Trophoblast cell (in vitro differentiated cells and primary cell): ENCODE results near the gene AKAP13.

ENCODE experiments used
- DNase-seq, 2 donors: peaks; one replicate each; pipeline ENCODE4 v3.0.0-alpha.2; 2016
- H2AFZ ChIP-seq: 2 replicates; pipeline ENCODE4 v1.6.1; 2013; ENCODE audit warnings: low read length, moderate library complexity, mild to moderate bottlenecking; ENCODE audit not compliant: insufficient read depth, poor library complexity
- H2AK5ac ChIP-seq: 2 replicates; pipeline ENCODE4 v1.6.1; 2013; ENCODE audit warnings: mild to moderate bottlenecking, low read length
- H2BK120ac ChIP-seq: 2 replicates; pipeline ENCODE4 v1.6.1; 2013; ENCODE audit warnings: low read length, mild to moderate bottlenecking, moderate library complexity; ENCODE audit not compliant: insufficient read depth, poor library complexity
- H2BK12ac ChIP-seq: 2 replicates; pipeline ENCODE4 v1.6.1; 2013; ENCODE audit warnings: mild to moderate bottlenecking, low read length, moderate library complexity
- H2BK5ac ChIP-seq: 2 replicates; pipeline ENCODE4 v1.6.1; 2013; ENCODE audit warnings: low read length, low read depth, moderate library complexity, mild to moderate bottlenecking; ENCODE audit not compliant: poor library complexity
- H3K14ac ChIP-seq: 2 replicates; pipeline ENCODE4 v1.6.1; 2013; ENCODE audit warnings: mild to moderate bottlenecking, low read length
- H3K18ac ChIP-seq: 2 replicates; pipeline ENCODE4 v1.6.1; 2013; ENCODE audit warnings: mild to moderate bottlenecking, low read length
- H3K23ac ChIP-seq: 2 replicates; pipeline ENCODE4 v1.6.1; 2013; ENCODE audit warnings: low read length
- H3K27ac ChIP-seq: 2 replicates; pipeline ENCODE4 v1.5.1; 2013; ENCODE audit warnings: low read depth, mild to moderate bottlenecking, inconsistent platforms, low read length, moderate library complexity
- H3K27me3 ChIP-seq: 2 replicates; pipeline ENCODE4 v1.6.1; 2013; ENCODE audit warnings: inconsistent platforms, mild to moderate bottlenecking, low read length, moderate library complexity; ENCODE audit not compliant: insufficient read depth
- H3K36me3 ChIP-seq, 2 experiments: 1 replicate in 1 of 2; 2 replicates in 1 of 2; pipeline ENCODE4 v1.6.1; 2013; ENCODE audit warnings: low read length in 2 of 2, mild to moderate bottlenecking in 2 of 2, moderate library complexity in 1 of 2; ENCODE audit not compliant: insufficient read depth in 2 of 2, control insufficient read depth in 1 of 2
- H3K4ac ChIP-seq: 2 replicates; pipeline ENCODE4 v1.6.1; 2013; ENCODE audit warnings: low read depth, mild to moderate bottlenecking, low read length, moderate library complexity
- H3K4me1 ChIP-seq, 2 experiments: 1 replicate in 1 of 2; 2 replicates in 1 of 2; pipeline ENCODE4 v1.6.1; 2013; ENCODE audit warnings: low read length in 2 of 2, mild to moderate bottlenecking in 2 of 2, moderate library complexity in 1 of 2; ENCODE audit not compliant: insufficient read depth in 2 of 2, control insufficient read depth in 1 of 2
- H3K4me2 ChIP-seq: 2 replicates; pipeline ENCODE4 v1.6.1; 2013; ENCODE audit warnings: inconsistent platforms, mild to moderate bottlenecking, low read length, moderate library complexity
- H3K4me3 ChIP-seq: 2 replicates; pipeline ENCODE4 v1.5.1; 2013; ENCODE audit warnings: mild to moderate bottlenecking, low read depth, low read length, inconsistent platforms
- H3K79me1 ChIP-seq: one replicate; pipeline ENCODE4 v1.6.1; 2013; ENCODE audit warnings: low read length
- H3K79me2 ChIP-seq: 2 replicates; pipeline ENCODE4 v1.6.1; 2013; ENCODE audit warnings: low read length, mild to moderate bottlenecking; ENCODE audit not compliant: control insufficient read depth, insufficient read depth, poor library complexity
- H3K9ac ChIP-seq: 2 replicates; pipeline ENCODE4 v1.6.1; 2013; ENCODE audit warnings: mild to moderate bottlenecking, low read length
- H3K9me3 ChIP-seq: 2 replicates; pipeline ENCODE4 v1.6.1; 2013; ENCODE audit warnings: low read depth, mild to moderate bottlenecking, control low read depth, inconsistent platforms, low read length; ENCODE audit not compliant: insufficient read depth
- H4K12ac ChIP-seq: 2 replicates; pipeline ENCODE4 v1.6.1; 2013; ENCODE audit warnings: low read depth, mild to moderate bottlenecking, low read length, moderate library complexity
- H4K8ac ChIP-seq: 2 replicates; pipeline ENCODE4 v1.6.1; 2013; ENCODE audit warnings: low read depth, mild to moderate bottlenecking, low read length, moderate library complexity
- H4K91ac ChIP-seq: one replicate; pipeline ENCODE4 v1.6.1; 2013; ENCODE audit warnings: low read depth, mild to moderate bottlenecking, low read length, moderate library complexity
- WGBS: extraction: QIAGEN DNeasy Blood & Tissue Kit; methylation state at CpG from one replicate; pipeline ENCODE4 v1.1.7; 2013; ENCODE audit warnings: missing lambda C conversion rate; ENCODE audit not compliant: insufficient read length, insufficient coverage; ENCODE audit errors: extremely low coverage; 5-methylcytosine and 5-hydroxymethylcytosine counted together

AKAP13 gene

GRCh38 chr15:85679231-85679630 lies 298.8 kb downstream of the AKAP13 start:
- Histone ChIP-seq H2AFZ (no peak overlapping the region), H3K9me3 (no peaks in the 10 kb centered on the region), H3K4me1 (peaks cover 0 to 2% of the 10 kb centered on the region in 2 experiments), H2BK5ac (no peak overlapping the region), H3K27ac (no peak overlapping the region), H3K23ac (no peak overlapping the region), H2BK12ac (no peak overlapping the region), H3K4ac (no peak overlapping the region), H3K79me1 (no peaks in the 10 kb centered on the region), H2BK120ac (no peak overlapping the region), H3K4me3 (no peak overlapping the region), H4K12ac (no peak overlapping the region), H3K27me3 (no peaks in the 10 kb centered on the region), H3K36me3 (peaks cover 4 to 9% of the 10 kb centered on the region in 2 experiments), H4K91ac (no peak overlapping the region), H3K4me2 (no peak overlapping the region), H4K8ac (no peak overlapping the region), H2AK5ac (no peak overlapping the region), H3K14ac (no peak overlapping the region), H3K18ac (no peak overlapping the region), H3K9ac (no peak overlapping the region), H3K79me2 (no peaks in the 10 kb centered on the region)
- DNase-seq, result no peak
- whole genome bisulfite sequencing, result no CpG with 5 or more reads among the region's 4 CpGs

- Histone ChIP-seq H3K9me3 (peaks cover 2% of the 10 kb centered on the region), H3K4me2 (no peak overlapping the region), H3K79me2 (no peaks in the 10 kb centered on the region), H3K18ac (no peak overlapping the region), H3K27ac (no peak overlapping the region), H3K79me1 (no peaks in the 10 kb centered on the region), H2AFZ (no peak overlapping the region), H3K4me1 (no peaks in the 10 kb centered on the region), H4K8ac (no peak overlapping the region), H3K4me3 (no peak overlapping the region), H2BK5ac (no peak overlapping the region), H3K36me3 (peaks cover 13 to 15% of the 10 kb centered on the region in 2 experiments), H3K14ac (no peak overlapping the region), H3K9ac (no peak overlapping the region), H3K23ac (no peak overlapping the region), H4K12ac (no peak overlapping the region), H4K91ac (no peak overlapping the region), H3K27me3 (no peaks in the 10 kb centered on the region), H2AK5ac (no peak overlapping the region), H2BK120ac (no peak overlapping the region), H2BK12ac (no peak overlapping the region), H3K4ac (no peak overlapping the region)
- no CpG with 5 or more reads among the region's 4 CpGs for WGBS
- DNase-seq, result peak in 1 of 2 donors; percentile 20
Observed at GRCh38 chr15:85681386-85681785, 301.0 kb downstream of the AKAP13 start.

GRCh38 chr15:85684174-85684710 lies 303.8 kb downstream of the AKAP13 start:
- peaks cover 2% of the 10 kb centered on the region for H3K9me3 ChIP-seq
- H3K79me2 ChIP-seq, result no peaks in the 10 kb centered on the region
- no peak overlapping the region for H2BK5ac ChIP-seq
- H4K8ac ChIP-seq, result no peak overlapping the region
- H4K91ac ChIP-seq, result no peak overlapping the region
- WGBS, result no CpG with 5 or more reads among the region's 6 CpGs
- H3K79me1 ChIP-seq, result no peaks in the 10 kb centered on the region
- H3K27ac ChIP-seq, result no peak overlapping the region
- no peak overlapping the region for H3K4ac ChIP-seq
- no peak overlapping the region for H2AK5ac ChIP-seq
- H2BK120ac ChIP-seq, result no peak overlapping the region
- DNase-seq, result no peak
- H3K14ac ChIP-seq, result no peak overlapping the region
- H2AFZ ChIP-seq, result no peak overlapping the region
- H3K4me2 ChIP-seq, result no peak overlapping the region
- no peak overlapping the region for H3K9ac ChIP-seq
- no peak overlapping the region for H3K4me3 ChIP-seq
- H3K4me1 ChIP-seq, result no peaks in the 10 kb centered on the region
- H2BK12ac ChIP-seq, result no peak overlapping the region
- H3K27me3 ChIP-seq, result no peaks in the 10 kb centered on the region
- no peak overlapping the region for H3K23ac ChIP-seq
- H3K36me3 ChIP-seq, result peaks cover 11 to 13% of the 10 kb centered on the region in 2 experiments
- no peak overlapping the region for H3K18ac ChIP-seq
- no peak overlapping the region for H4K12ac ChIP-seq

GRCh38 chr15:85685356-85685755 lies 305.0 kb downstream of the AKAP13 start:
- Histone ChIP-seq H4K12ac (no peak overlapping the region), H4K8ac (no peak overlapping the region), H2AK5ac (no peak overlapping the region), H3K36me3 (peaks cover 11 to 13% of the 10 kb centered on the region in 2 experiments), H2AFZ (no peak overlapping the region), H4K91ac (no peak overlapping the region), H3K27ac (no peak overlapping the region), H3K14ac (no peak overlapping the region), H3K18ac (no peak overlapping the region), H2BK5ac (no peak overlapping the region), H3K79me2 (no peaks in the 10 kb centered on the region), H3K9me3 (peaks cover 2% of the 10 kb centered on the region), H2BK12ac (no peak overlapping the region), H3K4ac (no peak overlapping the region), H3K4me1 (no peaks in the 10 kb centered on the region), H3K4me2 (no peak overlapping the region), H3K27me3 (no peaks in the 10 kb centered on the region), H2BK120ac (no peak overlapping the region), H3K4me3 (no peak overlapping the region), H3K23ac (no peak overlapping the region), H3K9ac (peak overlapping the region; percentile 14), H3K79me1 (no peaks in the 10 kb centered on the region)
- WGBS, result no CpG with 5 or more reads among the region's 9 CpGs
- DNase-seq, result no peak
